LNCAP (cell line): ENCODE measurements around the gene NFATC1.

ENCODE experiments used
- CTCF ChIP-seq: fragments of 450-650 bp; IDR thresholded peaks from 2 replicates; pipeline ENCODE4 v1.5.1; 2017; ENCODE audit warnings: mild to moderate bottlenecking

NFATC1 gene

GRCh38 chr18:79545736-79546171 lies 150.0 kb downstream of the NFATC1 start:
- TF ChIP-seq CTCF, result no peak

DNA sequence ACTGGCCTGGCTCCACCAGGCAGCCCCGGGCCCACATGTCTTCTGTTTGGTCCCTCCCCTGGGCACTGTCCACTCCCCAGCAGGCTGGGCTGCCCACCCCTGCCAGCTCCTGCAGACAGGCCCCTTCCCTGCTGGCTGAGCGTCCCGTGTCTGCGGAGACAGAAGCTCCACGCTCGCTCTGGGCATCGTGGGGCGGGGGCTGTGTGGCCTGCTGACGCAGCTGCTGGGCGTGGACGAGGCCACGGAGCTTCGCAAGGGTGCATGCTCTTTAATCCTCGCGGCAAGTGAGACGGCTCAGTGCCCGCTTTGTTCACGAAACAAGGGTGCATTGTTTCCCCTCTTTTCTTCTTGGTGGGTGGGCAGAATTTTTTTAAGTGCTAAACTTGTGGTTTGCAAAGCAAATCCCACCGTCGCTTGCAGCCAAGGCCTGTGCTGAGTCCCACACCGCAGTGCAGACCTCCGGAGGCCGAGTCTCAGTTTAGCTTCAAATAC lies 151.1 kb downstream of the NFATC1 start:
- no peak for TF ChIP-seq CTCF

GRCh38 chr18:79547413-79548076 lies 151.8 kb downstream of the NFATC1 start:
- TF ChIP-seq CTCF, result no peak

DNA sequence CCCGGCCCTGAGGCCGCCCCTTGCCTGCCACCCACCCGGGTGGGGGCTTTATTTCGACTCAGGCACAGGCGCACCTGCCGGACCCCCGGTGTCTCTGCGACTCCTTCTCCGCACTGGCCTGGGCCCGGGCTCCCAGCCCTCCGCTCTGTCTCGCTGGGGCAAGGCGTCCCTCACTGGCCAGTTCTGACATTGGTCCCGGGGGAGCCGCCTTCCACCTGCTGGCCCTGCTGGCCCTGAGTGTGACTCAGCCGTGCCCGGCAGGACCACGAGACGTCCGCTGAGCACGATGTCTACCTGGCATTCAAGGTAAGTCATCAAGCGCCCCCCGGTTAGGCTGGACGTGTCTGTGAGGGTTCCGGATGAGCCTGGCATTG lies 152.3 kb downstream of the NFATC1 start:
- TF ChIP-seq CTCF, result no peak

DNA sequence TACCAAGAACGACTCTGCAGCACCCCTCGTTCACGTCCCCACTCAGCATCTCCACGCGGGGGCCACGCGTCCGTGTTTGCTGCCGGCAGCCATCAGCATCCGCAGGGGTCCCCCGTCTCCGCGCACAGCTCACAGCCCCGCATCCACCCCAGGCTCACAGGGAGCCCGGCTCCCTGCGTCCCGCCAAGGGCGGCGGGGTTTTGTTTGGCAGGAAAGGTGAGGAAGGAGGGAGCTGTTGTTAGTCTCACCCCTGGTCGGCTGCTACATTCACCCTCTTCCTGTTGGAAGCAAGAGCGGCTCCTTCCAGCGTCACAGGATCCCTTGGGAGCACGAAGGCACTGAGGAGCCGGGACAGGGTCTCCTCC lies 152.9 kb downstream of the NFATC1 start:
- no peak for TF ChIP-seq CTCF

GRCh38 chr18:79548986-79549637 lies 153.4 kb downstream of the NFATC1 start:
- no peak for TF ChIP-seq CTCF

- TF ChIP-seq CTCF, result no peak
These were observed 153.9 kb downstream of the NFATC1 start for GRCh38 chr18:79549638-79550000.
